ENCODE results near the gene NUDT3.

NUDT3 gene

GRCh38 chr6:34300332-34300751 lies 92.1 kb downstream of the NUDT3 start:
- ATAC-seq (no peak), DNase-seq (no peak)
- Mint-ChIP-seq H3K27me3 (no peaks in the 10 kb centered on the region), H3K27ac (no peak overlapping the region), H3K4me1 (peaks cover 22% of the 10 kb centered on the region), H3K9me3 (no peaks in the 10 kb centered on the region), H3K36me3 (ENCODE audit: low read depth) (peaks cover 3% of the 10 kb centered on the region), H3K4me3 (no peak overlapping the region)

DNA sequence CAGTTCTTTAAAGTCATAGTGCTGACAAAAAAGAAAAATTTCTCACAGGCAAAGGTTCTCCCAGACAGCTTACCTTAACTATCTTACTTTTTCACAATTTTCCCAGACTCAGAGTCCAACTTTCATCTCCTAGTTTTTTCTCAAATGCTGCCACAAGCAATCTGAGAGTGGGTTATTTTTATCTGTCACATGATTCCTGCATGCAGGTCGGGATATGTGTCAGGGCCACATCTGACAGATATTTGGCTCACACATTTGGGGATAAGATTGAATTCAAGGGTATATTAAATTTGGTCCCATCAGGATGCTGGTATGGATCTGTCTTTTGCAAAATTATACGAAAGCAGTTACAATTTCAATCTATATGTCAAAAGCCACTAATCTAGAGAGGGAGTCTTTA lies 93.5 kb downstream of the NUDT3 start:
- peaks cover 27% of the 10 kb centered on the region for H3K4me1 Mint-ChIP-seq
- DNase-seq = no peak
- no peak overlapping the region for H3K4me3 Mint-ChIP-seq
- H3K27ac Mint-ChIP-seq = no peak overlapping the region
- H3K27me3 Mint-ChIP-seq = no peaks in the 10 kb centered on the region
- ATAC-seq = no peak
- H3K9me3 Mint-ChIP-seq = no peaks in the 10 kb centered on the region
- H3K36me3 Mint-ChIP-seq (ENCODE audit: low read depth) = peaks cover 7% of the 10 kb centered on the region

- peaks cover 23% of the 10 kb centered on the region for H3K36me3 Mint-ChIP-seq (ENCODE audit: low read depth)
- no peak for DNase-seq
- H3K4me3 Mint-ChIP-seq = peak overlapping the region; percentile 13
- ATAC-seq = peak; percentile 87
- peak overlapping the region; percentile 43 for H3K27ac Mint-ChIP-seq
- no peaks in the 10 kb centered on the region for H3K9me3 Mint-ChIP-seq
- peaks cover 27% of the 10 kb centered on the region for H3K4me1 Mint-ChIP-seq
- H3K27me3 Mint-ChIP-seq = no peaks in the 10 kb centered on the region
These were observed 96.7 kb downstream of the NUDT3 start for GRCh38 chr6:34295721-34296120.

GRCh38 chr6:34292954-34293353 lies 99.5 kb downstream of the NUDT3 start:
- Mint-ChIP-seq H3K4me3 (no peak overlapping the region), H3K27me3 (no peaks in the 10 kb centered on the region), H3K4me1 (peaks cover 32% of the 10 kb centered on the region), H3K36me3 (ENCODE audit: low read depth) (peaks cover 34% of the 10 kb centered on the region), H3K9me3 (no peaks in the 10 kb centered on the region), H3K27ac (no peak overlapping the region)
- ATAC-seq (no peak), DNase-seq (no peak)

- H3K36me3 Mint-ChIP-seq (ENCODE audit: low read depth) = peaks cover 37% of the 10 kb centered on the region
- no peak overlapping the region for H3K4me3 Mint-ChIP-seq
- H3K27me3 Mint-ChIP-seq = no peaks in the 10 kb centered on the region
- DNase-seq (no peak), ATAC-seq (no peak)
- H3K4me1 Mint-ChIP-seq = peaks cover 15% of the 10 kb centered on the region
- no peak overlapping the region for H3K27ac Mint-ChIP-seq
- no peaks in the 10 kb centered on the region for H3K9me3 Mint-ChIP-seq
These were observed 103.3 kb downstream of the NUDT3 start for GRCh38 chr6:34289137-34289536.

- H3K4me1 Mint-ChIP-seq = peaks cover 15% of the 10 kb centered on the region
- H3K36me3 Mint-ChIP-seq (ENCODE audit: low read depth) = peaks cover 36% of the 10 kb centered on the region
- ATAC-seq (no peak), DNase-seq (no peak)
- no peak overlapping the region for H3K4me3 Mint-ChIP-seq
- no peaks in the 10 kb centered on the region for H3K27me3 Mint-ChIP-seq
- H3K27ac Mint-ChIP-seq = peak overlapping the region; percentile 21
- no peaks in the 10 kb centered on the region for H3K9me3 Mint-ChIP-seq
These were observed 103.9 kb downstream of the NUDT3 start for GRCh38 chr6:34288581-34288980.

DNA sequence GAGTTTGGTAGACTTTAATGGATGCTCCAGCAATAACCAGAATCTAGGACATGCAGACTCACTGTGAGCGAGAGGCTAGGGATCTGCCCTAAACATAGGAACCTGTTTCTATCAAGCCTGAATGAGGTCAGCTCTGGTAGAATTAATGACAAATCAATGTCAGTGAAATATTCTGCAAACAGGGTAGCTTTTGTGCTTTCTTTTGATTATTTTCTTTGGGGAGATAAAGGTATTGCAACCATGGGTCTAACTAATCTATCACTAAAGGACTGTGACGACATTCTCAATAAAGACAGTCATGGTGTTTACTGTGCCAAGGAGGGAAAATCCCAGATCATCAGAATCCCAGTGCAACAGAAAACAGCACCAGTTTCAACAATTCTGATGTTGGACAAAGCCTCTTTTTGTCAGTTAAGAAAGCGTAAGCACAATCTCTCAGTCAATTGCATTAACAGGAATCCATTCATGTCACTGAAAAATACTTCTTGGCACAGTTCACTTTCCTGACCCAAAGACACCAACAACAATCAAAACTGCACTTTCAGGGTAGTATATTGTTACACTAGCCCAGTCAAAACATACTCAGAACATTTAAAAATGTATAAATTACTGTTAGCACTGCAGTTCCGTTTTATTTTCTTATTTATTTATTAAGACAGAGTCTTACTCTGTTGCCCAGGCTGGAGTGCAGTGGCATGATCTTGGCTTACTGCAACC lies 106.9 kb downstream of the NUDT3 start:
- DNase-seq = no peak
- no peak overlapping the region for H3K27ac Mint-ChIP-seq

GRCh38 chr6:34284563-34285447 lies 107.7 kb downstream of the NUDT3 start:
- Mint-ChIP-seq H3K4me1 (peaks cover 15% of the 10 kb centered on the region), H3K9me3 (no peaks in the 10 kb centered on the region), H3K36me3 (ENCODE audit: low read depth) (peaks cover 28% of the 10 kb centered on the region), H3K27me3 (no peaks in the 10 kb centered on the region), H3K27ac (no peak overlapping the region), H3K4me3 (no peak overlapping the region)
- ATAC-seq (no peak), DNase-seq (no peak)

More for the DNA sequence above, 106.9 kb downstream of the NUDT3 start:
- no peak for ATAC-seq
- H3K36me3 Mint-ChIP-seq (ENCODE audit: low read depth) = peaks cover 29% of the 10 kb centered on the region
- H3K27me3 Mint-ChIP-seq = no peaks in the 10 kb centered on the region
- H3K9me3 Mint-ChIP-seq = no peaks in the 10 kb centered on the region
- H3K4me3 Mint-ChIP-seq = no peak overlapping the region
- H3K4me1 Mint-ChIP-seq = peaks cover 15% of the 10 kb centered on the region

DNA sequence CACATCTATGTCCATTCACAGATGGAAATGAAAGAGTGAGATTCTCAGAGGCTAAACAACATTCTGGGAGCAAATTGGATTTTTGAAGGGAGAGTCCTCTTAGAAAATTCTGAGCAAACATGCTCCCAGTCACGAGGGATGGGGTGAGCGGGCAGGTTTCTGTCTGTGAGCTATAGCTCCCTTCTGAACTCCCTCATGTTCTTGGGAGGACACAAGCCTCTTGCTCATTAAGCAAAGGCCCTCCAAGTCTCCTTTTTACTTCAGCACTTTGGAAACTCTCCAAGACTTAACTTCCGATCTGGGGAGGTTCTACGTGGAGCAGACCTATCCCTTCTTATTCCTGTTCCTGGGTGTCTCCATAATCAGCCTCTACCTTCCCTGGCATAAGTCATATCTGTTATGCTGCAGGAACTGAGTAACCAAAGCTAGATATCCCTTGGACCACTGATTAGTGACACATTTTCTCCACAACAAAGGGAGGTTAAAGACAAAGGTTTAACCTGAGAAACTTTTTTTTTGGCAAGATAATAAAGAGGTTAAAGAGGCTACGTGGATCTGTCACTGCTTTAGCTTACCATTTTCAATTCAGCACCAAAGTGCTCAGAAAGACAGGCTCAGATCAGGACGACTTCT lies 110.7 kb downstream of the NUDT3 start:
- no peak for DNase-seq
- Mint-ChIP-seq H3K4me1 (peaks cover 5% of the 10 kb centered on the region), H3K27ac (no peak overlapping the region), H3K9me3 (no peaks in the 10 kb centered on the region), H3K4me3 (no peak overlapping the region), H3K36me3 (ENCODE audit: low read depth) (peaks cover 22% of the 10 kb centered on the region), H3K27me3 (no peaks in the 10 kb centered on the region)
- ATAC-seq = no peak

DNA sequence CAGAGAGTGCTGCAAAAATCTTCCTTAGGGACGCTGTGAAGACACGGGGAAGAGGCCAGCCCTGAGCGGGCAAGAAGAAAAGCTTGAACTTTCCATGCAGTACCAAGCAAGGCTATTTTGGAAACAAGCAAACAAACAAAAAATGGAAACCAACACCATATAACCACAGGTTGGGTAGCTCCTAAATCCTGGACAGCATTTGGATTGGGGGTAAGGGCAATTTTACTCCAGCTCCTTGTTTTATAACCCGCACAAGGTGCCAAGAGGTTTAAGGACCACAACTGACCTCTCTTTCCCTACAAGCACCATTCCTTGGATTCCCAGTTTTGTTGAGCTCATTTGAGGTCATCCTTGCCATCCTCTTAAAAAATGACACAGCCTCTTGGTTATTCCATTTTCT lies 112.3 kb downstream of the NUDT3 start:
- ATAC-seq = no peak
- peaks cover 17% of the 10 kb centered on the region for H3K36me3 Mint-ChIP-seq (ENCODE audit: low read depth)
- no peaks in the 10 kb centered on the region for H3K27me3 Mint-ChIP-seq
- H3K4me3 Mint-ChIP-seq = no peak overlapping the region
- no peaks in the 10 kb centered on the region for H3K9me3 Mint-ChIP-seq
- H3K4me1 Mint-ChIP-seq = peaks cover 9% of the 10 kb centered on the region
- no peak for DNase-seq
- H3K27ac Mint-ChIP-seq = no peak overlapping the region

DNA sequence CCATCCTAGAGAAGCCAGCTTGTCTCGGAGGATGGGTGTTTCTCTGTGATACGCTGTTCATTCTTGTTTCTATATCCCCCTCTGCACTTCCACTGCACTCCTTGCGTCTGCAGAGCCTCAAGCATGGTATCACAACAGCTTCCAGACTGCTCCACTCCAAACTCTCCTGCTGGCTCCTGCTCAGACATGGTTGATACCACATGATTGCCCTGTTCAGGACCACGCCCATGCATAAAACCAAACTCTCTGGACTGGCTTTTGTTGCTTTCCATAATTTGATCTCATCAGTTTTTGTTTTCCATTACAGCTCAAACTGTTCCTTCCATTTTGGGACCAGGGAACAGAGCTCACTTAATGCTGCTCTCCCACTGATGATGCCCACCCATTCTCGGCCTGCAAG lies 113.6 kb downstream of the NUDT3 start:
- peaks cover 6% of the 10 kb centered on the region for H3K4me1 Mint-ChIP-seq
- ATAC-seq = no peak
- peak overlapping the region; percentile 23 for H3K27ac Mint-ChIP-seq
- no peak overlapping the region for H3K4me3 Mint-ChIP-seq
- DNase-seq = no peak
- no peaks in the 10 kb centered on the region for H3K9me3 Mint-ChIP-seq
- H3K27me3 Mint-ChIP-seq = no peaks in the 10 kb centered on the region
- peaks cover 16% of the 10 kb centered on the region for H3K36me3 Mint-ChIP-seq (ENCODE audit: low read depth)

DNA sequence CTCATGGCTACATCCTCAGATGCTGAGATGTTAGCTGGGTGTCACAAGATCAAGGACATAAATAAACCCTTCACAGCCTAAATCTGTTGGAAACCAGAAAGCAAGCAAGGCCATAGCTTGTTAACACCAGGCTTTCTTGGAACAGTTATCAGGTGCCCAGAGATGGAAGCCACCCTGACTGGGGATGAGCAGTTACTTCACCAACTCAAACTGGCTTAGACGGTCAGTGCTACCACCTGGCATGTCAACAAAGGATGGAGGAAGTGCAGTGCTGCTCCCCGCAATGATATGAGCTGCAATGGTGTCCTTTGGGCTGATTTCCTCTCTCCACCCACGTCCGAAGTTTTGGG lies 114.7 kb downstream of the NUDT3 start:
- no peak overlapping the region for H3K4me3 Mint-ChIP-seq
- no peaks in the 10 kb centered on the region for H3K9me3 Mint-ChIP-seq
- no peaks in the 10 kb centered on the region for H3K27me3 Mint-ChIP-seq
- peaks cover 8% of the 10 kb centered on the region for H3K4me1 Mint-ChIP-seq
- ATAC-seq (no peak), DNase-seq (no peak)
- H3K27ac Mint-ChIP-seq = no peak overlapping the region
- peaks cover 13% of the 10 kb centered on the region for H3K36me3 Mint-ChIP-seq (ENCODE audit: low read depth)

GRCh38 chr6:34276881-34277762 lies 115.3 kb downstream of the NUDT3 start:
- Mint-ChIP-seq H3K36me3 (ENCODE audit: low read depth) (peaks cover 9% of the 10 kb centered on the region), H3K27ac (no peak overlapping the region), H3K4me1 (peaks cover 8% of the 10 kb centered on the region), H3K27me3 (no peaks in the 10 kb centered on the region), H3K4me3 (no peak overlapping the region), H3K9me3 (no peaks in the 10 kb centered on the region)
- ATAC-seq (no peak), DNase-seq (no peak)

GRCh38 chr6:34276191-34276590 lies 116.3 kb downstream of the NUDT3 start:
- Mint-ChIP-seq H3K36me3 (ENCODE audit: low read depth) (peaks cover 9% of the 10 kb centered on the region), H3K9me3 (no peaks in the 10 kb centered on the region), H3K4me3 (no peak overlapping the region), H3K27me3 (no peaks in the 10 kb centered on the region), H3K4me1 (peaks cover 8% of the 10 kb centered on the region), H3K27ac (no peak overlapping the region)
- ATAC-seq (no peak), DNase-seq (no peak)
